Neural progenitor cell (in vitro differentiated cells): ENCODE data around the gene BCHE.

ENCODE experiments used
- EZH2 ChIP-seq: fragments of 200-600 bp; sonication (generic); IDR thresholded peaks from 2 replicates; pipeline ENCODE4 v1.6.1; 2017; ENCODE audit warnings: antibody characterized with exemption, mild to moderate bottlenecking, moderate library complexity
- TF ChIP-seq, protein P1 (sequence below): fragments of 200-600 bp; sonication (generic); IDR thresholded peaks from 2 replicates; pipeline ENCODE4 v1.5.1; 2017; ENCODE audit warnings: antibody characterized with exemption, mild to moderate bottlenecking

DNA sequence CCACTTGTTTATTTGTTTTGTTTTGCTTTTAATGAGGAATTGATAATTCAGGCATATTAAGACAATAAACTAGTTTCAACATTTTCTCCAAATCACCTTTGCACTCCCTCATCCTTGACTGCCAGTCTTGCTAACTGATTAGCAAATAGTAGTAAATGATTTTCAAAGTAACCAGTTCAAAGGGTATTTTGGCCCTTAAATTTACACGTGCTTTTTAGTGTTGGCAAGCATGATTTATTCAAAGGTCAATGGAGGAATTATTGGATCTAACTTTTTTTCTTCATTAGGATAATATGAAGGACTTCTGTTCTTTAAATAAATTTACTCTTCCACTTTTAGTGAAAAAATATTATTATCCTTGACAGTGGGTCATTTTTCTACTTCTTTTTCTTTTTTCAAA, 53.8 kb downstream of the BCHE start:
- no peak for TF ChIP-seq EZH2
- TF ChIP-seq, protein P1, sequence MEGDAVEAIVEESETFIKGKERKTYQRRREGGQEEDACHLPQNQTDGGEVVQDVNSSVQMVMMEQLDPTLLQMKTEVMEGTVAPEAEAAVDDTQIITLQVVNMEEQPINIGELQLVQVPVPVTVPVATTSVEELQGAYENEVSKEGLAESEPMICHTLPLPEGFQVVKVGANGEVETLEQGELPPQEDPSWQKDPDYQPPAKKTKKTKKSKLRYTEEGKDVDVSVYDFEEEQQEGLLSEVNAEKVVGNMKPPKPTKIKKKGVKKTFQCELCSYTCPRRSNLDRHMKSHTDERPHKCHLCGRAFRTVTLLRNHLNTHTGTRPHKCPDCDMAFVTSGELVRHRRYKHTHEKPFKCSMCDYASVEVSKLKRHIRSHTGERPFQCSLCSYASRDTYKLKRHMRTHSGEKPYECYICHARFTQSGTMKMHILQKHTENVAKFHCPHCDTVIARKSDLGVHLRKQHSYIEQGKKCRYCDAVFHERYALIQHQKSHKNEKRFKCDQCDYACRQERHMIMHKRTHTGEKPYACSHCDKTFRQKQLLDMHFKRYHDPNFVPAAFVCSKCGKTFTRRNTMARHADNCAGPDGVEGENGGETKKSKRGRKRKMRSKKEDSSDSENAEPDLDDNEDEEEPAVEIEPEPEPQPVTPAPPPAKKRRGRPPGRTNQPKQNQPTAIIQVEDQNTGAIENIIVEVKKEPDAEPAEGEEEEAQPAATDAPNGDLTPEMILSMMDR, result no peak
